RWPE2 (cell line): Measurements from ENCODE around the gene CMSS1.

Experiments
- ATAC-seq: fragments of 200-7000 bp; cut with Tn5 transposase; 3 replicates; pipeline ENCODE4 v1.9.1; 2021; ENCODE audit warnings: low read depth
- DNase-seq: peaks from one replicate; pipeline ENCODE4 v3.0.0-alpha.2; 2020; ENCODE audit warnings: low spot score
- H3K27ac ChIP-seq: fragments of 450-650 bp; 2 replicates; pipeline ENCODE4 v1.5.1; 2017; ENCODE audit warnings: mild to moderate bottlenecking; ENCODE audit not compliant: poor library complexity, severe bottlenecking
- H3K27me3 ChIP-seq: fragments of 250-450 bp; sonication (Bioruptor Pico); 2 replicates; pipeline ENCODE4 v1.5.1; 2021; ENCODE audit warnings: mild to moderate bottlenecking, moderate library complexity; ENCODE audit not compliant: insufficient read depth, poor library complexity, severe bottlenecking
- H3K36me3 ChIP-seq: fragments of 250-450 bp; sonication (Bioruptor Pico); 2 replicates; pipeline ENCODE4 v1.5.1; 2020; ENCODE audit warnings: low read depth, mild to moderate bottlenecking, moderate library complexity
- H3K4me1 ChIP-seq: fragments of 250-450 bp; sonication (Bioruptor Pico); 2 replicates; pipeline ENCODE4 v1.5.1; 2021; ENCODE audit warnings: mild to moderate bottlenecking, moderate library complexity; ENCODE audit not compliant: insufficient read depth, poor library complexity, severe bottlenecking
- H3K4me3 ChIP-seq: fragments of 250-450 bp; sonication (Bioruptor Pico); 2 replicates; pipeline ENCODE4 v1.5.1; 2021; ENCODE audit warnings: mild to moderate bottlenecking, moderate library complexity; ENCODE audit not compliant: severe bottlenecking
- H3K9me3 ChIP-seq: fragments of 250-450 bp; sonication (Bioruptor Pico); 2 replicates; pipeline ENCODE4 v1.5.1; 2021; ENCODE audit warnings: mild to moderate bottlenecking, moderate library complexity; ENCODE audit not compliant: severe bottlenecking
- TF ChIP-seq, protein P1 (sequence below): fragments of 450-650 bp; IDR thresholded peaks from one replicate; pipeline ENCODE4 v1.5.1; 2017; ENCODE audit warnings: mild to moderate bottlenecking, moderate library complexity; ENCODE audit not compliant: poor library complexity, severe bottlenecking

Gene CMSS1

DNA sequence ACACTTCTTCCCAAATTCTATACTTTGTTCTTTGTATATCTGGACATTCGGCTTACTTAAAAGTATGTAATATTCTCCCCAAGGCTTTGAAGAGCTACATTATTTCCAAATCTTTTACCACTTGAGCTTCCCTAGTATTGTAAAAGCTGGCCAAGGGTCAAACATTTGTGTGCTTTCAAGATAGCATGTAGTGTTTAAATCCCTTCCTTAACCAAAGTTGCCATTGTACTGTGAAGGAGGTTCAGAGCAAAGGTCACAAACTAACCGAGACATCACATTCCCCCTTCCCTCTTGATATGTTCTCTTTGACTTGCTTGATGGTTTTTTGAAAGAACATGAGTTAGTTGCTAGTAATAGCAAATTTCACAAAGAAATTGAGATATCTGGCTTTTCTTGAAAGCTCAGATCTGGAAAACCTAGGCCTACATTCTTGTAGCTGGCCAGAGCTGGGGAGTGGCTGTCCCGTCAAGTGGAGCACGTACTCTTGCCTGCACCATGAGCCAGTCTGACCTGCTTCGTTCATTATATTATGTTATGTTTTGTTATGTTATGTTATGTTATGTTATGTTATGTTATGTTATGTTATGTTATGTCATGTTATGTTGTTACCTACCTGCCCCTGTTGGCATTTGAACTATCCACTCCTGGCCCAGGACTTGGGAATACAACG lies 236.4 kb downstream of the CMSS1 start:
- ATAC-seq (no peak), DNase-seq (no peak)
- TF ChIP-seq, protein P1, sequence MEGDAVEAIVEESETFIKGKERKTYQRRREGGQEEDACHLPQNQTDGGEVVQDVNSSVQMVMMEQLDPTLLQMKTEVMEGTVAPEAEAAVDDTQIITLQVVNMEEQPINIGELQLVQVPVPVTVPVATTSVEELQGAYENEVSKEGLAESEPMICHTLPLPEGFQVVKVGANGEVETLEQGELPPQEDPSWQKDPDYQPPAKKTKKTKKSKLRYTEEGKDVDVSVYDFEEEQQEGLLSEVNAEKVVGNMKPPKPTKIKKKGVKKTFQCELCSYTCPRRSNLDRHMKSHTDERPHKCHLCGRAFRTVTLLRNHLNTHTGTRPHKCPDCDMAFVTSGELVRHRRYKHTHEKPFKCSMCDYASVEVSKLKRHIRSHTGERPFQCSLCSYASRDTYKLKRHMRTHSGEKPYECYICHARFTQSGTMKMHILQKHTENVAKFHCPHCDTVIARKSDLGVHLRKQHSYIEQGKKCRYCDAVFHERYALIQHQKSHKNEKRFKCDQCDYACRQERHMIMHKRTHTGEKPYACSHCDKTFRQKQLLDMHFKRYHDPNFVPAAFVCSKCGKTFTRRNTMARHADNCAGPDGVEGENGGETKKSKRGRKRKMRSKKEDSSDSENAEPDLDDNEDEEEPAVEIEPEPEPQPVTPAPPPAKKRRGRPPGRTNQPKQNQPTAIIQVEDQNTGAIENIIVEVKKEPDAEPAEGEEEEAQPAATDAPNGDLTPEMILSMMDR, result no peak
- no peak overlapping the region for H3K27ac ChIP-seq
- H3K36me3 ChIP-seq, result no peaks in the 10 kb centered on the region
- H3K9me3 ChIP-seq, result no peaks in the 10 kb centered on the region
- no peaks in the 10 kb centered on the region for H3K27me3 ChIP-seq
- no peaks in the 10 kb centered on the region for H3K4me1 ChIP-seq
- no peak overlapping the region for H3K4me3 ChIP-seq

DNA sequence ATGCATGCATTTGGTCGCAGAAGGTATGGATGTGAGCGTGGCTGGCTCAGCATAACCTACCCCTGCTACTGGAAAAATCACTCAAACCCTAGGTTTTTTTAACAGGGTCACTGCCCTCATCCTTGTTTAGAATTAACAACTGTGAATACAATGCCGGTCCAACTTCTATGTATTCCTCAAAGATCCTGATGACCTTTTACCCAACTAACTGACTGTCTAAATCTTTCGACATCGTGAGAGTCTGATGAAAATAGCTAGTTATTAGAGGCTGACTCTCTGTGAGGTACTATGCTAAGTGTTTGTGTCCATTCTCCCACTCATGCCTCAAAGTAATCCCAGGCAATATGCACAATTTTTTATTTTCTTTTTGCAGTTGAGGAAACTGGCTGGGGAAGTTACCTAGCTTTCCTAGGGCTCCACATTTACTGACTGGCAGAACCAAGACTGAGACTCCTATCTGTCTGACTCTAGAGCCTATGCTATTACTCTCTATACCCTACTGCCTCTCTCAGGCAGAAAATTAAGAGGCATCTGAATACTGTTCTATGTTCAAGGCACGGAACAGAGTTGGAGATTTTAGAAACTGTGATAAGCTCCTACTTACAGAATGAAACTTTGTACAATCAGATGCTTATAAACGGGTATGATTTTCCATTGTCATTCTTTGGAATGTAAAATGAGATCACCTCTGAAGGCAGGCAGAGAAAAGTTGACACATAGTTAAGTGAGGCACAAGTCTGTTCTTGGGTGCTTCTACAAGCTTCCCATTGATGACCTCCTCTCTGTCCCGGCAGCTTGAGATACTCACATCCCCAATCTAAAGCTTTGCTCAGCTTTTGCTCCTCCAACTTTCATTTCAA lies 240.3 kb downstream of the CMSS1 start:
- Histone ChIP-seq H3K27ac (no peak overlapping the region), H3K27me3 (no peaks in the 10 kb centered on the region), H3K9me3 (no peaks in the 10 kb centered on the region), H3K4me3 (no peak overlapping the region), H3K36me3 (no peaks in the 10 kb centered on the region), H3K4me1 (no peaks in the 10 kb centered on the region)
- no peak for DNase-seq
- ATAC-seq, result peak; percentile 56; the same call in 1 of the 3 replicates
- TF ChIP-seq, protein P1, result no peak

DNA sequence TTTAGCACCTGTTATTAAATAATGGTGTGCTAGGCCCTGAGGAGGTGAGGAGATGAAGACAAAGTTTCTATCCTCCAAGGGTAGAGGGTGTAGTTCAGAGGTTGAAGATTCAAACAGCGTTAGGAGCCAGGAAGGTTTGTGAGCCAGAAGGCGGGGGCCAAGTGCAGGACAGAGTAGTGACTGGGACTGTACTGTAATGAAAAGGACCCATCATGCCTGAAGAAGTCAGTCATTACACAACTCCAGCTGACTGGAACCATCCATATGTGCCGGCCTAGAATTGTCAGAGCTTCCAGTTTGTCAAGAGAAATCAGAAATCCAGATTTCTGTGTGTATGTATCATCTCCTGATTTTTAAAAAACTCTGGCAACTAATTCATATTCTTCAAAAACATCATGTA lies 241.8 kb downstream of the CMSS1 start:
- Histone ChIP-seq H3K4me3 (no peak overlapping the region), H3K27ac (no peak overlapping the region), H3K9me3 (no peaks in the 10 kb centered on the region), H3K27me3 (no peaks in the 10 kb centered on the region), H3K4me1 (peaks cover 10% of the 10 kb centered on the region), H3K36me3 (no peaks in the 10 kb centered on the region)
- TF ChIP-seq, protein P1, result no peak
- ATAC-seq (no peak), DNase-seq (no peak)

DNA sequence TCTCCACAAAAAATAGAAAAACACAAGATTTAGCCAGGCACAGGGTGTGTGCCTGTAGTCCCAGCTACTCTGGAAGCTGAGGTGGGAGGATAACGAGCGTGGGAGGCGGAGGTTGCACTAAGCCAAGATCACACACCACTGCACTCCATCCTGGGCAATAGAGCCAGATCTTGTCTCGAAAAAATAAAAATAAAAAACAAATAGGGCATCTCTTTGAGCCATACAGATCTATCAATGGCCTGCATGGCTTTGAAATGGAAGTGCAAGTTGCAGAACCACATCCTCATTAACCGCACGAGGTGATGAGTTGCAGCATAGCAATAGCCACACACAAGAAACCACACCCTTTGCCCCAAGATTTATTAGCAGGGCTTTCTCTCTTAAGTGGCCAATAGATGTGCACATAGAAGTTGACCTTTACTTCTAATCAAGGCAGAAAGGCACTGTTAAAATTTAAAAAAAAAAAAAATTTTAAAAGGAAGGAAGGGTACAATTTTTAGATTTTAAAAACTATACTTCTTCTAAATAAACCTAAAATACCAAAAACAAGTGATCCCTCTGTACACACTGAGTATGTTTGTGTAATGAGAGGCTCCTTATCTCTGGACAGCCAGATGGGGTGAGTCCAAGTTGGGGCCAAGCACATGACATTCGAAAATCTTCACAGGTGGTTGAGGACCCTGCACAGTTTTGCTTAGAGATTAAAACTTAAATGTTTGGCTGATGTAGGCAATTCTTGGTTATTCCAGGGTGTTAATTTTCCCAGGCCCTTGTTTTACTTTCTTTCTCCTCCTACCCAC lies 243.2 kb downstream of the CMSS1 start:
- Histone ChIP-seq H3K27me3 (no peaks in the 10 kb centered on the region), H3K36me3 (no peaks in the 10 kb centered on the region), H3K9me3 (no peaks in the 10 kb centered on the region), H3K4me3 (no peak overlapping the region), H3K27ac (no peak overlapping the region), H3K4me1 (peaks cover 11% of the 10 kb centered on the region)
- no peak for DNase-seq
- ATAC-seq, result no peak
- TF ChIP-seq, protein P1, result no peak
